ENCODE measurements around the gene SCRT2.

- TF ChIP-seq TAF1 (conservative IDR thresholded peaks at IDR 0.05) (no peak), RAD21 (IDR thresholded peaks at IDR 0.05) (no peak)
- TF ChIP-seq, protein P1, sequence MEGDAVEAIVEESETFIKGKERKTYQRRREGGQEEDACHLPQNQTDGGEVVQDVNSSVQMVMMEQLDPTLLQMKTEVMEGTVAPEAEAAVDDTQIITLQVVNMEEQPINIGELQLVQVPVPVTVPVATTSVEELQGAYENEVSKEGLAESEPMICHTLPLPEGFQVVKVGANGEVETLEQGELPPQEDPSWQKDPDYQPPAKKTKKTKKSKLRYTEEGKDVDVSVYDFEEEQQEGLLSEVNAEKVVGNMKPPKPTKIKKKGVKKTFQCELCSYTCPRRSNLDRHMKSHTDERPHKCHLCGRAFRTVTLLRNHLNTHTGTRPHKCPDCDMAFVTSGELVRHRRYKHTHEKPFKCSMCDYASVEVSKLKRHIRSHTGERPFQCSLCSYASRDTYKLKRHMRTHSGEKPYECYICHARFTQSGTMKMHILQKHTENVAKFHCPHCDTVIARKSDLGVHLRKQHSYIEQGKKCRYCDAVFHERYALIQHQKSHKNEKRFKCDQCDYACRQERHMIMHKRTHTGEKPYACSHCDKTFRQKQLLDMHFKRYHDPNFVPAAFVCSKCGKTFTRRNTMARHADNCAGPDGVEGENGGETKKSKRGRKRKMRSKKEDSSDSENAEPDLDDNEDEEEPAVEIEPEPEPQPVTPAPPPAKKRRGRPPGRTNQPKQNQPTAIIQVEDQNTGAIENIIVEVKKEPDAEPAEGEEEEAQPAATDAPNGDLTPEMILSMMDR (IDR thresholded peaks at IDR 0.05; ENCODE audit: low read depth, low read length, missing input control), result no peak
Observed at GRCh38 chr20:618980-619379, 56.6 kb downstream of the SCRT2 start.

All from liver (tissue), 3 donors.